GM12878 (cell line): ENCODE measurements around the gene TLX2. TPM values are rescaled to one million over a fixed set of nuclear protein-coding genes. Genes with fewer than 3 reads are reported as not detected.

Experiments used
- ATAC-seq: fragments of 200-7000 bp; cut with Tn5 transposase; 3 replicates; pipeline ENCODE4 v1.9.1; 2020; ENCODE audit warnings: mild to moderate bottlenecking, moderate library complexity
- BruUV-seq: library from RNA; stranded (reverse); fragments of 400-500 nt; replicated peaks from 2 replicates; lab custom pipeline; 2021; lab: Mats Ljungman, UMichigan
- CTCF ChIA-PET: fragments of 300-600 bp; sonication (Branson Sonifier 250); formaldehyde crosslinking; extraction: SDS; loops from one replicate; lab custom pipeline; 2021; ENCODE audit warnings: inconsistent platforms; lab: Yijun Ruan, JAX
- POLR2A ChIA-PET: fragments of 350-600 bp; formaldehyde crosslinking; extraction: SDS; loops from one replicate; lab custom pipeline; 2021; ENCODE audit warnings: inconsistent platforms; lab: Charles Lee
- RAD21 ChIA-PET: fragments of 300-600 bp; sonication (Branson Sonifier 250); formaldehyde crosslinking; loops from one replicate; lab custom pipeline; 2023; ENCODE audit warnings: antibody characterized with exemption; ENCODE audit not compliant: unreplicated experiment; lab: Charles Lee
- SMC1A ChIA-PET: fragments of 300-600 bp; sonication (Branson Sonifier 250); formaldehyde crosslinking; loops from one replicate; lab custom pipeline; 2023; ENCODE audit not compliant: unreplicated experiment, uncharacterized antibody; lab: Charles Lee
- DNase-seq: peaks from one replicate; pipeline ENCODE4 v3.0.0-alpha.2; 2011; ENCODE audit warnings: low read depth, low spot score
- FAIRE-seq: peaks from 3 replicates; lab custom pipeline; 2011; peaks lifted over from hg19 to GRCh38; lab: Jason Lieb, UNC
- H2AFZ ChIP-seq: 2 replicates; pipeline ENCODE4 v1.6.0; 2011; ENCODE audit warnings: low read depth, low read length, control low read depth; ENCODE audit not compliant: control insufficient read depth
- H3K27ac ChIP-seq: 2 replicates; pipeline ENCODE4 v1.5.1; 2011; ENCODE audit warnings: control low read depth; ENCODE audit not compliant: control insufficient read depth, insufficient read depth
- H3K27me3 ChIP-seq, 2 experiments: replicated peaks in 1 of 2; 2 replicates each; pipeline versions ENCODE4 v1.6.0 to v1.6.1; 2011; ENCODE audit warnings: low read length in 1 of 2; ENCODE audit not compliant: control insufficient read depth in 2 of 2, insufficient read depth in 2 of 2
- H3K36me3 ChIP-seq, 2 experiments: 2 replicates each; pipeline ENCODE4 v1.5.1; 2011; ENCODE audit warnings: low read length in 1 of 2; ENCODE audit not compliant: control insufficient read depth in 2 of 2, insufficient read depth in 2 of 2
- H3K4me1 ChIP-seq: 2 replicates; pipeline ENCODE4 v1.6.1; 2011; ENCODE audit warnings: mild to moderate bottlenecking, low read length, moderate library complexity, mixed read lengths; ENCODE audit not compliant: control insufficient read depth, insufficient read depth
- H3K4me2 ChIP-seq: 2 replicates; pipeline ENCODE4 v1.6.0; 2011; ENCODE audit warnings: control low read depth; ENCODE audit not compliant: control insufficient read depth, insufficient read depth
- H3K4me3 ChIP-seq: fragments of 200-600 bp; sonication (generic); 2 replicates; pipeline ENCODE4 v1.5.1; 2016
- H3K79me2 ChIP-seq: 2 replicates; pipeline ENCODE4 v1.6.0; 2011; ENCODE audit warnings: low read length; ENCODE audit not compliant: control insufficient read depth, insufficient read depth
- H3K9ac ChIP-seq: 2 replicates; pipeline ENCODE4 v1.8.0; 2011; ENCODE audit warnings: low read length, control low read depth, mixed read lengths; ENCODE audit not compliant: control insufficient read depth, insufficient read depth
- H3K9me3 ChIP-seq: replicated peaks from 3 replicates; pipeline ENCODE4 v1.5.1; 2011; ENCODE audit warnings: mild to moderate bottlenecking, low read length; ENCODE audit not compliant: control insufficient read depth, insufficient read depth
- H4K20me1 ChIP-seq: 2 replicates; pipeline ENCODE4 v1.6.0; 2011; ENCODE audit not compliant: control insufficient read depth, insufficient read depth
- ATF7 ChIP-seq: fragments of 450-650 bp; IDR thresholded peaks from 2 replicates; pipeline ENCODE4 v1.6.1; 2016; ENCODE audit warnings: low read depth, mild to moderate bottlenecking
- BRCA1 ChIP-seq: IDR thresholded peaks from 2 replicates; pipeline ENCODE4 v1.6.1; 2011; ENCODE audit warnings: low read depth, low read length, improper control_type of control experiment
- CBFB ChIP-seq: IDR thresholded peaks from 2 replicates; pipeline ENCODE4 v1.6.1; 2016; ENCODE audit warnings: antibody characterized with exemption, low read depth
- CHD1 ChIP-seq: IDR thresholded peaks from 2 replicates; pipeline ENCODE4 v1.6.1; 2012; ENCODE audit warnings: low read depth, low read length, improper control_type of control experiment
- DPF2 ChIP-seq: fragments of 450-650 bp; IDR thresholded peaks from 2 replicates; pipeline ENCODE4 v1.6.1; 2017; ENCODE audit warnings: mild to moderate bottlenecking
- ELK1 ChIP-seq: IDR thresholded peaks from 2 replicates; pipeline ENCODE4 v1.6.1; 2012; ENCODE audit warnings: low read depth, low read length, improper control_type of control experiment
- IRF3 ChIP-seq: fragments of 450-650 bp; IDR thresholded peaks from 2 replicates; pipeline ENCODE4 v1.6.1; 2014; ENCODE audit warnings: mild to moderate bottlenecking
- JUNB ChIP-seq: IDR thresholded peaks from 2 replicates; pipeline ENCODE4 v1.6.1; 2016; ENCODE audit warnings: antibody characterized with exemption, mild to moderate bottlenecking
- PAX5 ChIP-seq: IDR thresholded peaks from 2 replicates; pipeline ENCODE4 v1.6.1; 2011; ENCODE audit warnings: low read depth, low read length, borderline replicate concordance
- RELB ChIP-seq: fragments of 450-650 bp; IDR thresholded peaks from 2 replicates; pipeline ENCODE4 v1.6.1; 2017; ENCODE audit warnings: low read depth, mild to moderate bottlenecking, moderate library complexity
- SMAD1 ChIP-seq: fragments of 450-650 bp; IDR thresholded peaks from 2 replicates; pipeline ENCODE4 v1.6.1; 2018; ENCODE audit warnings: mild to moderate bottlenecking, low read depth; ENCODE audit not compliant: partially characterized antibody
- TCF12 ChIP-seq: IDR thresholded peaks from 2 replicates; pipeline ENCODE4 v1.6.1; 2011; ENCODE audit warnings: low read depth, mild to moderate bottlenecking, low read length
- ZBED1 ChIP-seq: IDR thresholded peaks from 2 replicates; pipeline ENCODE4 v1.6.1; 2016; ENCODE audit warnings: borderline replicate concordance
- ZBTB33 ChIP-seq: fragments of 450-650 bp; IDR thresholded peaks from 2 replicates; pipeline ENCODE4 v1.6.1; 2017; ENCODE audit warnings: mild to moderate bottlenecking
- ZNF217 ChIP-seq: fragments of 450-650 bp; IDR thresholded peaks from 2 replicates; pipeline ENCODE4 v1.6.1; 2017; ENCODE audit warnings: antibody characterized with exemption, mild to moderate bottlenecking
- WGBS: methylation state at CpG from one replicate; pipeline ENCODE4 v1.1.6; 2016; ENCODE audit warnings: low lambda C conversion rate; ENCODE audit not compliant: insufficient replicate concordance, insufficient coverage; ENCODE audit errors: missing lambda C conversion rate; 5-methylcytosine and 5-hydroxymethylcytosine counted together
- in situ Hi-C: fragments of 300-500 bp; cut with MboI; formaldehyde crosslinking; loops from 9 replicates; pipeline ENCODE4 v1.14.3; 2018; ENCODE audit warnings: mixed read lengths
- intact Hi-C: fragments of 100-400 bp; cut with micrococcal nuclease; formaldehyde crosslinking; loops from one replicate; pipeline ENCODE4 v1.14.2; 2022; ENCODE audit not compliant: unreplicated experiment
- polyA plus RNA-seq, 11 experiments: library from polyadenylated mRNA; depleted of rRNA in 4 of 11; unstranded in 6 of 11; stranded (reverse) in 5 of 11; fragments of >200 nt; fragmentation: Nextera tagmentation in 4 of 11; fragmentation: Illumina TruSeq in 1 of 11; extraction: Ambion mirVana in 4 of 11; extraction: Trizol in 1 of 11; gene quantifications; 1 replicate in 1 of 11; 2 replicates in 10 of 11; pipeline versions ENCODE4 v1.2.1 to v1.2.3, GENCODE V29; 2011 to 2016; ENCODE audit warnings: inconsistent platforms in 2 of 11, missing spikeins in 2 of 11, low read depth in 1 of 11
- total RNA-seq, 4 experiments: library from RNA; depleted of rRNA in 3 of 4; stranded (reverse); fragments of >200 nt in 3 of 4; fragmentation: Illumina TruSeq in 1 of 4; extraction: Trizol in 1 of 4; gene quantifications; 2 replicates each; pipeline versions ENCODE4 v1.2.1 to v1.2.3, GENCODE V29; 2013 to 2021

Gene TLX2
- total and polyA plus RNA-seq, 10 of the 15 experiments (the other 5 are each of a cell fraction or from before 2014, with no cell fraction given), result 0.06 to 5.5 (median 3.6) TPM; not detected in 1

- peaks cover 18 to 31% of the 10 kb centered on the region in 2 experiments for H3K27me3 ChIP-seq
- SMC1A ChIA-PET, result interaction anchor here (1.5 kb wide), 1 partner anchor 15 kb away, joined by 3 read pairs; no protein-coding TSS in a partner anchor
- no peak for TF ChIP-seq CHD1
- no peak for TF ChIP-seq RELB
- no peak for TF ChIP-seq PAX5
- TF ChIP-seq JUNB, result no peak
- TF ChIP-seq SMAD1, result no peak
- no peak for TF ChIP-seq ATF7
- TF ChIP-seq ZNF217, result no peak
- no peak for TF ChIP-seq ZBTB33
- no peak for TF ChIP-seq TCF12
- TF ChIP-seq IRF3, result no peak
- no peak for TF ChIP-seq ELK1
- no peak for TF ChIP-seq CBFB
- no peak for TF ChIP-seq DPF2
- no peak for TF ChIP-seq BRCA1
- TF ChIP-seq ZBED1, result no peak
- TF ChIP-seq, all 136 proteins: peak for 0
- ChIA-PET RAD21 (no interaction called here), CTCF (no interaction called here), POLR2A (interaction anchor here (1.2 kb wide), 1 partner anchor 12 kb away, joined by 3 read pairs; no protein-coding TSS in a partner anchor)
- no peak for FAIRE-seq
- Histone ChIP-seq H3K79me2 (no peaks in the 10 kb centered on the region), H3K9me3 (no peaks in the 10 kb centered on the region; the same call in 2 of the 3 replicates), H4K20me1 (no peaks in the 10 kb centered on the region), H2AFZ (0 out of 2 replicates have a peak overlapping the region, but pooled peaks have one; percentile 69), H3K36me3 (no peaks in the 10 kb centered on the region), H3K4me3 (peak overlapping the region; percentile 31; the same call in 1 of the 2 replicates), H3K9ac (no peak overlapping the region), H3K27ac (no peak overlapping the region), H3K4me1 (peaks cover 13% of the 10 kb centered on the region; the same call in 1 of the 2 replicates), H3K4me2 (peak overlapping the region; percentile 96; the same call in 1 of the 2 replicates)
- 75% methylated on average over 13 of the region's 13 CpGs for WGBS
- no peak for ATAC-seq
- intact Hi-C loops, result no loop called here
- DNase-seq, result no peak
- in situ Hi-C loops, result no loop called here
- BruUV-seq, result no TSS peak
Observed at GRCh38 chr2:74516650-74517049, 2.4 kb downstream of the TLX2 start.
